Globus pallidus (tissue), 1 donor: ENCODE data around the gene SNRPA.

Experiments
- DNase-seq: peaks from one replicate; pipeline ENCODE4 v3.0.0-alpha.2; 2015; ENCODE audit warnings: low spot score

Gene SNRPA

GRCh38 chr19:40750874-40751537 lies at the start of gene SNRPA:
SNRPA (plus strand) TSS chr19:40751203; CDS start chr19:40751409, 206 bp downstream.
- peak; percentile 98 for DNase-seq

DNA sequence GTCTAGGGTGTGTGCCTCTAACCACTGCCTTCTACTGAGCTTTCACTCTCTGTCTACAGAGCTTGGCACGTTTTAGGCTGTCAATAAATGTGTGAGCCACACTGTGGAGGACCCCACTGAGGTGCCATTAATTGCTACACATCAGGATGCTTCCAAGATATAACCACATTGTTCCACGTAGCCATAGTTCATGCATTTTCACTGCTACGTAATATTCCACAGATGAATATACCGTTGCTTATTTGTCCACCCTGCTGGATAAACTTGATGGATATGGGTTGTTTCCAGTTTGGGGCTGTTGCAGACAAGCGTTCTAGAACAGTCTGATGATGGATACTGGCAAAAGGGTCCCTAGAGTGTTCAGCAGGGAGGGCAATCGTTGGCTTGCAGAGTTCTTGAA lies 49.2 kb upstream of the SNRPA start:
- no peak for DNase-seq

DNA sequence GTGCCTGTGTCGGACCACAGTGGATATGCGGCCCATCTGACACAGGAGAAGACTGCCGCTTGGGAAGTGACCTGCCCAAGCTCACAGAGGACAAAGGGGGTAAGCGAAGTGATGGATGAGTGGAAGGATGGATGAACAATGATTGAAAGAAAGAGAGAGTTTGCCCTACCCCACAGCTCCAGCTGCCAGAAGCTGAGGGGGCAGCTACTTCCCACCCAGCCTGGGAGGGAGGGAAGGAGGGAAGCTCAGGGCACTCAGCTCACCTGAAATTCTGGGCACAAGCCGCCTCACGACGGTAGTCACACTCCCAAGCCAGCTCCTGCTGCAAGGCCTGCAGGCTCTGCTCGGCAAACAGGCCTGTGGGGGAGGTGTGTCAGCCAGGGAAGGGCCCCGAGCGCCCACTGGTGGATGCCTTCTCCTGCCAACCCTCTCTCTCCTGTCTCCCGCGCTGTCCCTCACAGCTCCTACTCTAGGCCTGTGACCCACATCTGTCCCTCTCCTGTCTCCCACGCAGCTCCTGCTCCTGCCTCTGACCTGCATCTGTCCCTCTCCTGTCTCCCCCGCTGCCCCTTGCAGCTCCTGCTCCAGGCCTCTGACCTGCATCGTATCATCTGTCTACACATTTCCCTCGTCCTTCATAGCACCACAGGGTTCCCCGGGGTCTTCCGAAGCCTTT lies 48.5 kb upstream of the SNRPA start:
- no peak for DNase-seq

GRCh38 chr19:40703029-40703755 lies 47.8 kb upstream of the SNRPA start:
- DNase-seq = no peak

DNA sequence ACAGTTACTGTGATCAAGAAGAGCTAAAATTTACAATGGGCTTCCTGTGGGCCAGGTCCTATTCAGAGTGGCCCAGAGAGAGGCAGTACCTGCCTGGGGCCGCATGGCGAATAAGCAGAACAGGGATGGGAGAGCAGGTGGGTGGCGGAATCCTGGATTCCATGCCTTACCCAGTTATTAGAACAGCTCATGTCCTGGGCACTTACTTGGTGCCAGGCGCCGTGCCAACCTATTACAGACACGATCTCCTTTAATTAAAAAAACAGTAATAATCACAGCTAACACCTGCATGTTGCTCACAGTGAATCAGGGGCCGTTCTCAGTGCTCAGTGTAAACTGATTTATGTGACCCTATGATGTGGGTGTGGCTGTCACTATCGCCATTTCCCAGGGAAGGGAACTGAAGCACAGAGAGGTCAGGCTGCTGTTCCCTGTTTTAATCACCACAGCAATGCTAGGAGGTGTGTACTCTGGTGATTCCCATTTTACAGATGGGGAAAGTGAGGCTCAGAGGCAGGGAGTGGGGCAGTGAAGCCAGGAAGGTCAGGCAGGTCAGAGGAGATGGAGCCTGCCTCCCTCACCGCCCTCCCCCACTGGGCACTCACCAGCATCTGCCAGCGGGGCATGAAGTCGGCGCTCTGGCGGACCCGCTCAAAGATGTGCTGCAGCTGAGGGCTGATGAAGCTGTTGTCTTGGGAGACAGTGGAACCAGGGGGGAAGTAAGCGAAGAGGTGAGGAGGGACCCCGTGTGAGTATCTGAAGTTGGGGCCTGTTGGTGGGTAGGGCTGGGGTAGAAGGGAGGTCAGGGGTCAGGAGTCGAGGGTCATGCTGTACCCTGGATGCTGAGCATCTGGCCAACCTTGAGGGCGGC lies 46.3 kb upstream of the SNRPA start:
- DNase-seq = no peak

- no peak for DNase-seq
Measured at GRCh38 chr19:40705362-40705651, 45.7 kb upstream of the SNRPA start.

DNA sequence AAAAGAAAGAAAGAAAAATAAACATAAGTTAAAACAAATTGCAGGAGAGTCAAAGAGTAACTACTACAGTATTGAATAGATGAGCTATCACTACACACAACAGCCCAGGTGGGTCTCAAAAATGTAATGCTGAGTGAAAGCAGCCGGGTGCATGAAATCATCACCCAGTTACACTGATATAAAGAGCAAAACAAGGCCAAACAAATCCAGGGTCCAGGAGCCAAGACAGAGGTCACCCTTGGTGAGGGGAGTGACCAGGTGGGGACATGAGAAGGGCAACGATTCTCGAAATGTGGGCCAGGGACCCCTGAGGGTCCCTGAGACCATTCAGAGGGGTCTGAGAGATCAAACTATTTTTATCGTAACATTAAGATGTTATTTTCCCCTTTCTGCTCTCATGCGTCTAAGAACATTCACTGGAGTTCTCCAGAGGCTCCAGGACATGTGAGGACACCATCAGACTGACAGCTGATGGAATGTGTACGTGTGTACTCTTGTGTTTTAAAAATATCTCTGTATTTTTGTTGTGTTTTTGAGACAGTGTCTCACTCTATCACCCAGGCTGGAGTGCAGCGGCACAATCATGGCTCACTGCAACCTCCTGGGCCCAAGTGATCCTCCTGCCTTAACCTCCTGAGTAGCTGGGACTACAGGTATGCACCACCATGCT lies 44.9 kb upstream of the SNRPA start:
- DNase-seq = no peak

DNA sequence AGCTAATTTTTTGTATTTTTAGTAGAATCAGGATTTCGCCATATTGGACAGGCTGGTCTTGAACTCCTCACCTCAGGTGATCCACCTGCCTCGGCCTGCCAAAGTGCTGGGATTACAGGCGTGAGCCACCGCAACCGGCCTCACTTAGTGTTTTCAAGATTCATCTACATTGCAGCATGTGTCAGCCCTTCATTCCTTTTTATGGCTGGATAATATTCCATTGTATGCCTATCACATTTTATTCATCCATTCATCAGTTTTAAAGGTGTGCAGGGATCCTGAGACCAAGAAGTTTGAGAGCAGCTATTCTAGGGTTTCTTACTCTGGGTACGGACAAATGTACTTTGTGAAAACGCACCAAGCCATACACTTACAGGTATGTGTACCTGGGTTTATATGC lies 43.4 kb upstream of the SNRPA start:
- no peak for DNase-seq

GRCh38 chr19:40709817-40710216 lies 41.2 kb upstream of the SNRPA start:
- no peak for DNase-seq

GRCh38 chr19:40713939-40714338 lies 37.1 kb upstream of the SNRPA start:
- DNase-seq = no peak

DNA sequence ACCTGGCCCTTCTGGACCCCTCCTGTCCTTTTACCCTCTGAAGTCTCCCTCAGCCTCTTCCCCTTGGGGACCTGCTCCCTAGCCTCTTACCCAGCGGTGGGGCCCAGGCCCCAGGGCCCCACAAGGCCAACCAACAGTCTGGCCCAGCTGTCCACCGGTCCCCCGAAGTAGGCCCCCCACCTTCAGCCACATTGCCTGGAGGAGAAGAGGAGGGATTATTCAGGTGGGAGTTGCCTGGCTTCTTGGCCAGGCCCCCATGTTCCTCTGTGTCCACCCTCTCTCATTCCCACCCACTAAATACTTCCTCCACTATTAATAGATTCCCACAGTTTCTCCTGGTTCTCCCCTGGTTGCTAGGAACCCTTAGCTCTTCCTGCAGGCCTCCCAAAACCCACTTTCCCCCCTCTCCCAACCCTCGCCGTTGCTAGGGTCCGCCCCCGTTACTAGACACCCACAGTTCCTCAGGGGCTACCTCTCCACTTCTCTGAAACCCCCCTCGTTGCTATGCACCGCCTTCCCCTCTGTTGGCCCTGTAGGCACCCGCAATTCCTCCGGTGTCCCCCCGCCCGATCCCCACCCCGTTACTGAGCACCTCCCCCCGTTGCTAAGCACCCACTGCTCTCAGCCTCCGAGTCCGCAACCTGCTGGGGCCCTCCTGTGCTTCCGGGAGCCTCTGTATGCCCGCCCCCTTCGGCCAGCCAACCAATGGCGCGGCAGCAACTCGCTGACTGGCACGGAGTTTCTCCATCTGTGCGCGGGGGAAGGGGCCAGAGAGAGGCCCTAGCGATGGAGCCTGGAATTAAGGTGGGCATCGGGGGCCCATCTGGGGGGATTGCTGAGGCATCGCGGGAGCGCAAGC lies 36.3 kb upstream of the SNRPA start:
- peak; percentile 97 for DNase-seq

GRCh38 chr19:40716031-40716481 lies 34.9 kb upstream of the SNRPA start:
- peak; percentile 22 for DNase-seq

- peak; percentile 98 for DNase-seq
Measured at GRCh38 chr19:40716482-40717324, 34.3 kb upstream of the SNRPA start, which contains the start of the genes COQ8B and ITPKC. COQ8B (minus strand) TSS chr19:40716886; CDS start chr19:40714632, 2,254 bp downstream. ITPKC (plus strand) TSS chr19:40717112; CDS start chr19:40717136, 24 bp downstream.

- DNase-seq = no peak
Measured at GRCh38 chr19:40717325-40717879, 33.6 kb upstream of the SNRPA start.

- DNase-seq = no peak
Measured at GRCh38 chr19:40717880-40718773, 32.9 kb upstream of the SNRPA start.

- no peak for DNase-seq
Measured at GRCh38 chr19:40718774-40719391, 32.1 kb upstream of the SNRPA start.

- DNase-seq = no peak
Measured at GRCh38 chr19:40719414-40719894, 31.5 kb upstream of the SNRPA start.

DNA sequence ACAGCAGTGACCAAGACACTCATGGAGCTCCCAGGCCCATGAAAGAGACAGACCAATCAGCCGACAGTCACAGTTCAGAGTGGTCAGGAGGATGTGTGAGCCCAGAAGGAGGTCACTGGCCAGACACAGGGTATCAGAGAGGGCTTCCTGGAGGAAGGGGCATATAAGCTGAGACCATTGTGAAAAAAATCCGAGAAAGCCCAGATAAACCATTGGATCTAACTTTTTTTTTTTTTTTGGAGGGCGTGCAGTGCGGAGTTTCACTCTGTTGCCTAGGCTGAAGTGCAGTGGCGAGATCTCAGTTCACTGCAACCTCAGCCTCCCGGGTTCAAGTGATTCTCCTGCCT lies 29.9 kb upstream of the SNRPA start:
- DNase-seq = no peak
